ENCODE data around the gene GPRASP2. TPM values are rescaled to one million over a fixed set of nuclear protein-coding genes. Genes with fewer than 3 reads are reported as not detected.

Gene GPRASP2
- total RNA-seq, 1 experiment from 2014 or later = 2.1 TPM

DNA sequence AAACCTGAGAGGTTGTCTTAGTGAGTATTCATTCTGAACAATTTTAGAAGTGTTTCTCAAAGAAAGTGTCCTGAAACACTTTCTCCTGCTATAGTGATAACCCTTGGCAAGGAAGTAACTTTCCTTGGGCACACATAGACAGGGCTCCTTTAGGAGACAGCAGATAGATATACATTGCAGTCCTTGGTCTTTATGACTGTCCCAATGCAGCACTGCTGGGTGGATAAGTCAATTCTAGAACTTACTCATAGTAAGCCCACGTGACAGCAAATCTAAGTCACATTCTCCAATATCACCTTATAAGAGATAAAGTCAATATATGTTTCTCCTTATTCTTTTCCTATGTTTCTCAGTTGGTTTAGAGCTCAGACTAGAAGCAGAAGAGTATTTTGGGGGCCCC, 55.0 kb downstream of the GPRASP2 start:
- no peak for ATAC-seq
- TF ChIP-seq YY1 (IDR thresholded peaks at IDR 0.05; ENCODE audit: extremely low read depth, insufficient replicate concordance, low read depth, low read length) = no peak
- TF ChIP-seq CEBPB (IDR thresholded peaks at IDR 0.05; ENCODE audit: low read depth) = no peak
- no peak for TF ChIP-seq FOSL1 (IDR thresholded peaks at IDR 0.05; ENCODE audit: low read depth)
- TF ChIP-seq, protein P1, sequence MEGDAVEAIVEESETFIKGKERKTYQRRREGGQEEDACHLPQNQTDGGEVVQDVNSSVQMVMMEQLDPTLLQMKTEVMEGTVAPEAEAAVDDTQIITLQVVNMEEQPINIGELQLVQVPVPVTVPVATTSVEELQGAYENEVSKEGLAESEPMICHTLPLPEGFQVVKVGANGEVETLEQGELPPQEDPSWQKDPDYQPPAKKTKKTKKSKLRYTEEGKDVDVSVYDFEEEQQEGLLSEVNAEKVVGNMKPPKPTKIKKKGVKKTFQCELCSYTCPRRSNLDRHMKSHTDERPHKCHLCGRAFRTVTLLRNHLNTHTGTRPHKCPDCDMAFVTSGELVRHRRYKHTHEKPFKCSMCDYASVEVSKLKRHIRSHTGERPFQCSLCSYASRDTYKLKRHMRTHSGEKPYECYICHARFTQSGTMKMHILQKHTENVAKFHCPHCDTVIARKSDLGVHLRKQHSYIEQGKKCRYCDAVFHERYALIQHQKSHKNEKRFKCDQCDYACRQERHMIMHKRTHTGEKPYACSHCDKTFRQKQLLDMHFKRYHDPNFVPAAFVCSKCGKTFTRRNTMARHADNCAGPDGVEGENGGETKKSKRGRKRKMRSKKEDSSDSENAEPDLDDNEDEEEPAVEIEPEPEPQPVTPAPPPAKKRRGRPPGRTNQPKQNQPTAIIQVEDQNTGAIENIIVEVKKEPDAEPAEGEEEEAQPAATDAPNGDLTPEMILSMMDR (IDR thresholded peaks at IDR 0.05 in 2 of 3, conservative IDR thresholded peaks at IDR 0.05 in 1 of 3; ENCODE audit: borderline replicate concordance in 1 of 3, insufficient read depth in 1 of 3, low read depth in 2 of 3, low read length in 2 of 3) = no peak
- no peak for TF ChIP-seq SIN3A (IDR thresholded peaks at IDR 0.05; ENCODE audit: low read depth)
- no peaks in the 10 kb centered on the region for H3K27me3 ChIP-seq (ENCODE audit: insufficient read depth, low read length)
- no peaks in the 10 kb centered on the region for H3K9me3 ChIP-seq (ENCODE audit: control insufficient read depth in 1 of 2, insufficient read depth in 1 of 2, low read depth in 1 of 2, low read length in 2 of 2)
- no peak overlapping the region for H3K4me3 ChIP-seq (replicated peaks in 1 of 2; ENCODE audit: low read depth in 1 of 2, low read length in 2 of 2)
- H3K4me2 ChIP-seq (ENCODE audit: low read length) = no peak overlapping the region
- H3K9ac ChIP-seq (ENCODE audit: low read length) = no peak overlapping the region
- no peak overlapping the region for H2AFZ ChIP-seq (ENCODE audit: low read depth, low read length, poor library complexity, severe bottlenecking)
- POLR2A ChIA-PET = no interaction called here
- CTCF ChIA-PET = no interaction called here
- no TSS peak for BruUV-seq (replicated peaks)
- peaks cover 0 to 17% of the 10 kb centered on the region in 2 experiments; a peak in 2 of 4 replicates for H3K4me1 ChIP-seq (ENCODE audit: control insufficient read depth in 1 of 2, insufficient read depth in 2 of 2, low read length in 2 of 2)
- RAD21 ChIA-PET (ENCODE audit: low non-redundant PET in 1 of 2, low total read pairs in 2 of 2, uncharacterized antibody in 2 of 2, unreplicated experiment in 2 of 2) = no interaction called here
- peaks cover 23% of the 10 kb centered on the region for H3K79me2 ChIP-seq (ENCODE audit: insufficient read depth, low read length)
- no peak overlapping the region for H3K27ac ChIP-seq (ENCODE audit: low read depth, low read length)
- DNase-seq (ENCODE audit: low read depth, low spot score) = no peak
- intact Hi-C loops (cut with micrococcal nuclease) = no loop called here
- no peaks in the 10 kb centered on the region for H4K20me1 ChIP-seq (ENCODE audit: insufficient read depth)
- no peaks in the 10 kb centered on the region for H3K36me3 ChIP-seq (ENCODE audit: control insufficient read depth in 1 of 2, insufficient read depth in 2 of 2, low read length in 2 of 2)
- H3K9me2 ChIP-seq (ENCODE audit: insufficient read depth) = no peaks in the 10 kb centered on the region

Other genes with a start within 250 kb of the GPRASP2 start
- not detected for gene TCP11X2, start 240.6 kb upstream of the GPRASP2 start, total RNA-seq (2021; ENCODE audit: unreplicated experiment)
- 17.0 TPM for gene TMSB15A, start 195.7 kb upstream of the GPRASP2 start, total RNA-seq (2021; ENCODE audit: unreplicated experiment)
- gene ARMCX5, start 112.9 kb upstream of the GPRASP2 start, total RNA-seq (2021; ENCODE audit: unreplicated experiment) = 11.7 TPM
- 1.1 TPM for gene GPRASP1, start 61.0 kb upstream of the GPRASP2 start, total RNA-seq (2021; ENCODE audit: unreplicated experiment)
- 3.1 TPM for gene GPRASP3, start 8.3 kb downstream of the GPRASP2 start, total RNA-seq (2021; ENCODE audit: unreplicated experiment)
- gene RAB40AL, start 224.8 kb downstream of the GPRASP2 start, total RNA-seq (2021; ENCODE audit: unreplicated experiment) = 0.84 TPM